CD14-positive monocyte (primary cell): Measurements from ENCODE around the gene AKR7A3. TPM values are rescaled to one million over a fixed set of nuclear protein-coding genes. Genes with fewer than 3 reads are reported as not detected.

Experiments
- DNase-seq, 3 donors: peaks; one replicate each; pipeline ENCODE4 v3.0.0-alpha.2; 2011 to 2022
- H2AFZ ChIP-seq: 2 replicates; pipeline ENCODE4 v1.6.0; 2012; ENCODE audit warnings: mild to moderate bottlenecking, low read depth, low read length, inconsistent platforms; ENCODE audit not compliant: insufficient read depth, poor library complexity, severe bottlenecking
- H3K27ac ChIP-seq, 2 donors: 1 replicate in 1 of 2; 2 replicates in 1 of 2; pipeline ENCODE4 v1.5.1; 2012 to 2013; ENCODE audit warnings: low read length in 2 of 2, control low read depth in 1 of 2, inconsistent platforms in 1 of 2, low read depth in 1 of 2, mild to moderate bottlenecking in 1 of 2
- H3K27me3 ChIP-seq, 2 donors: one replicate each; pipeline versions ENCODE4 v1.6.0 to v1.6.1; 2011 to 2013; ENCODE audit warnings: low read length in 2 of 2; ENCODE audit not compliant: control insufficient read depth in 2 of 2, insufficient read depth in 2 of 2
- H3K36me3 ChIP-seq, 2 donors: replicated peaks in 1 of 2; 1 replicate in 1 of 2; 2 replicates in 1 of 2; pipeline versions ENCODE4 v1.5.1 to v1.6.1; 2012 to 2013; ENCODE audit warnings: low read length in 2 of 2, control low read depth in 1 of 2, inconsistent platforms in 1 of 2, mild to moderate bottlenecking in 1 of 2; ENCODE audit not compliant: insufficient read depth in 2 of 2, control insufficient read depth in 1 of 2
- H3K4me1 ChIP-seq, 2 donors: 1 replicate in 1 of 2; 2 replicates in 1 of 2; pipeline versions ENCODE4 v1.5.1 to v1.6.1; 2012 to 2013; ENCODE audit warnings: low read length in 2 of 2, control low read depth in 1 of 2, inconsistent platforms in 1 of 2, mild to moderate bottlenecking in 1 of 2, moderate library complexity in 1 of 2; ENCODE audit not compliant: insufficient read depth in 2 of 2, control insufficient read depth in 1 of 2
- H3K4me2 ChIP-seq: replicated peaks from 2 replicates; pipeline ENCODE3; 2012; ENCODE audit warnings: low read length, moderate library complexity, mild to moderate bottlenecking; ENCODE audit not compliant: poor library complexity, severe bottlenecking; ENCODE audit errors: extremely low read depth
- H3K4me3 ChIP-seq, 3 experiments: fragments of 200-600 bp in 1 of 3; sonication (generic) in 1 of 3; replicated peaks in 1 of 3; 1 replicate in 2 of 3; 2 replicates in 1 of 3; pipeline ENCODE4 v1.5.1; 2011 to 2013; ENCODE audit warnings: low read length in 3 of 3, mild to moderate bottlenecking in 3 of 3, control low read depth in 2 of 3, low read depth in 2 of 3, inconsistent platforms in 1 of 3, moderate library complexity in 1 of 3
- H3K79me2 ChIP-seq: 2 replicates; pipeline ENCODE4 v1.6.0; 2012; ENCODE audit warnings: mild to moderate bottlenecking, control low read depth, inconsistent platforms, low read length, moderate library complexity; ENCODE audit not compliant: insufficient read depth
- H3K9ac ChIP-seq: 2 replicates; pipeline ENCODE4 v1.6.0; 2017; ENCODE audit warnings: low read length, mild to moderate bottlenecking; ENCODE audit not compliant: insufficient read depth, poor library complexity, severe bottlenecking
- H3K9me3 ChIP-seq, 2 donors: replicated peaks in 1 of 2; 1 replicate in 1 of 2; 2 replicates in 1 of 2; pipeline versions ENCODE4 v1.5.1 to v1.6.1; 2012 to 2013; ENCODE audit warnings: low read length in 2 of 2, control low read depth in 1 of 2; ENCODE audit not compliant: control insufficient read depth in 1 of 2, insufficient read depth in 1 of 2
- H4K20me1 ChIP-seq: 2 replicates; pipeline ENCODE4 v1.6.0; 2012; ENCODE audit warnings: mild to moderate bottlenecking, low read length, control low read depth, moderate library complexity; ENCODE audit not compliant: insufficient read depth
- H3K27ac Mint-ChIP-seq, 7 donors: one replicate each; pipeline ENCODE4 v1.8.0; 2020; ENCODE audit warnings: mild to moderate bottlenecking in 7 of 7, mixed read lengths in 7 of 7, moderate library complexity in 6 of 7, inconsistent platforms in 2 of 7
- H3K27me3 Mint-ChIP-seq, 3 donors: one replicate each; pipeline ENCODE4 v1.8.0; 2021 to 2022; ENCODE audit warnings: low read depth in 3 of 3, mild to moderate bottlenecking in 3 of 3, mixed read lengths in 3 of 3, moderate library complexity in 3 of 3, inconsistent platforms in 1 of 3
- H3K36me3 Mint-ChIP-seq, 2 donors: one replicate each; pipeline ENCODE4 v1.8.0; 2020; ENCODE audit warnings: mixed read lengths in 2 of 2, inconsistent platforms in 1 of 2, mild to moderate bottlenecking in 1 of 2
- H3K4me1 Mint-ChIP-seq: one replicate; pipeline ENCODE4 v1.8.0; 2020; ENCODE audit warnings: mild to moderate bottlenecking, mixed read lengths
- H3K4me3 Mint-ChIP-seq, 2 donors: one replicate each; pipeline ENCODE4 v1.8.0; 2020; ENCODE audit warnings: mild to moderate bottlenecking in 2 of 2, mixed read lengths in 2 of 2, moderate library complexity in 1 of 2
- H3K9me3 Mint-ChIP-seq, 7 donors: one replicate each; pipeline ENCODE4 v1.8.0; 2020 to 2022; ENCODE audit warnings: mixed read lengths in 7 of 7, mild to moderate bottlenecking in 6 of 7, moderate library complexity in 6 of 7, inconsistent platforms in 2 of 7
- WGBS: methylation state at CpG from one replicate; pipeline ENCODE4 v1.1.5; 2013; ENCODE audit warnings: missing lambda C conversion rate; ENCODE audit not compliant: insufficient coverage; 5-methylcytosine and 5-hydroxymethylcytosine counted together
- intact Hi-C, 2 donors: fragments of 100-400 bp; cut with micrococcal nuclease; formaldehyde crosslinking; loops; one replicate each; pipeline versions ENCODE4 v1.15.0 to v1.15.1; 2023
- polyA plus RNA-seq, 3 donors: library from polyadenylated mRNA; depleted of rRNA in 1 of 3; unstranded in 2 of 3; stranded (reverse) in 1 of 3; fragments of 300-500 nt in 2 of 3; fragments of >200 nt in 1 of 3; fragmentation: Illumina TruSeq in 2 of 3; gene quantifications; 1 replicate in 2 of 3; 2 replicates in 1 of 3; pipeline ENCODE4 v1.2.3, GENCODE V29; 2012 to 2021
- TF ChIP-seq, protein P1 (sequence below): fragments of 200-600 bp; IDR thresholded peaks from one replicate; pipeline ENCODE4 v1.8.0; 2022; ENCODE audit warnings: antibody characterized with exemption, mild to moderate bottlenecking

AKR7A3 gene
- polyA plus RNA-seq, 3 donors = 0.15 to 0.56 TPM; not detected in 1

DNA sequence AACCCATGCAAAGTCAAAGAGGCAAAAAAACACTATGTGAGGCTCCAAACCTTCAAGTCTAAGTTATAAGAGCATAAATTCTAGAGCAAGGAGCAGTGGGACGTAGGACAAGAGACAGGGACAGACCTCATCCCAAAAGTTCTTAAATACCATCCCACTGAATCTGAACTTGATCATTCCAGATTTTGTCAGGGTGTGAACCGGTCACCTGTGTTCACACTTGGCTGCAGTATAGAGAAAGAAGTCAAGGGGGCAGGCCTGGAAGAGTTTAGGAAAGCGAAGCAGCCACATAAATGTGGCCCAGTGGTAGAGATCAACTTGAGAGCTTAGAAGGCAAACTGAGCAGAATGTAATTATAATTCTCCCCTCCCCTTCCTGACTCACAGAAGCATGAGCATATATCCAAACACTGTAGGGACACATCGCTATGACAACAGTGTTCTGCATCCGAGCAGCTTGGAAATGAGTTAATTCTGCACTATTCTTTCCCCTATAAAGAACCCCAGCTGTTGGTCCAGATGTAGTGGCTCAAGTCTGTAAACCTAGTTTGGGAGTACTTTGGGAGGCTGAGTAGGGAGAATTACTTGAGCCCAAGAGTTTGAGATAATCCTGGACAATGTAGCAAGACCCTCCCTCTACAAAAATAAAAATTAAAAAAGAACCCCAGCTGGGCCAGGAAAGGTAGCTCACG lies 20.7 kb upstream of the AKR7A3 start:
- H4K20me1 ChIP-seq = peaks cover 13% of the 10 kb centered on the region
- peaks cover 30 to 33% of the 10 kb centered on the region in 2 donors for H3K4me1 ChIP-seq
- Mint-ChIP-seq H3K9me3 (peaks cover 0 to 3% (median 0%) of the 10 kb centered on the region in 7 donors), H3K36me3 (peaks cover 41 to 43% of the 10 kb centered on the region in 2 donors), H3K27me3 (peaks cover 0 to 4% (median 1%) of the 10 kb centered on the region in 3 donors), H3K4me1 (peaks cover 31% of the 10 kb centered on the region), H3K4me3 (no peak overlapping the region), H3K27ac (peak overlapping the region in 1 of 7 donors; percentile 0)
- H3K4me2 ChIP-seq = no peak overlapping the region
- 82% methylated on average over 5 of the region's 6 CpGs for WGBS
- no peaks in the 10 kb centered on the region for H3K9me3 ChIP-seq
- H3K4me3 ChIP-seq = no peak overlapping the region
- H3K27ac ChIP-seq = no peak overlapping the region
- peaks cover 39% of the 10 kb centered on the region for H3K79me2 ChIP-seq
- H2AFZ ChIP-seq = no peak overlapping the region
- intact Hi-C loops = no loop called here
- no peak overlapping the region for H3K9ac ChIP-seq
- H3K27me3 ChIP-seq = no peaks in the 10 kb centered on the region
- TF ChIP-seq, protein P1, sequence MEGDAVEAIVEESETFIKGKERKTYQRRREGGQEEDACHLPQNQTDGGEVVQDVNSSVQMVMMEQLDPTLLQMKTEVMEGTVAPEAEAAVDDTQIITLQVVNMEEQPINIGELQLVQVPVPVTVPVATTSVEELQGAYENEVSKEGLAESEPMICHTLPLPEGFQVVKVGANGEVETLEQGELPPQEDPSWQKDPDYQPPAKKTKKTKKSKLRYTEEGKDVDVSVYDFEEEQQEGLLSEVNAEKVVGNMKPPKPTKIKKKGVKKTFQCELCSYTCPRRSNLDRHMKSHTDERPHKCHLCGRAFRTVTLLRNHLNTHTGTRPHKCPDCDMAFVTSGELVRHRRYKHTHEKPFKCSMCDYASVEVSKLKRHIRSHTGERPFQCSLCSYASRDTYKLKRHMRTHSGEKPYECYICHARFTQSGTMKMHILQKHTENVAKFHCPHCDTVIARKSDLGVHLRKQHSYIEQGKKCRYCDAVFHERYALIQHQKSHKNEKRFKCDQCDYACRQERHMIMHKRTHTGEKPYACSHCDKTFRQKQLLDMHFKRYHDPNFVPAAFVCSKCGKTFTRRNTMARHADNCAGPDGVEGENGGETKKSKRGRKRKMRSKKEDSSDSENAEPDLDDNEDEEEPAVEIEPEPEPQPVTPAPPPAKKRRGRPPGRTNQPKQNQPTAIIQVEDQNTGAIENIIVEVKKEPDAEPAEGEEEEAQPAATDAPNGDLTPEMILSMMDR = no peak
- peaks cover 26 to 46% of the 10 kb centered on the region in 2 donors for H3K36me3 ChIP-seq
- DNase-seq = no peak

DNA sequence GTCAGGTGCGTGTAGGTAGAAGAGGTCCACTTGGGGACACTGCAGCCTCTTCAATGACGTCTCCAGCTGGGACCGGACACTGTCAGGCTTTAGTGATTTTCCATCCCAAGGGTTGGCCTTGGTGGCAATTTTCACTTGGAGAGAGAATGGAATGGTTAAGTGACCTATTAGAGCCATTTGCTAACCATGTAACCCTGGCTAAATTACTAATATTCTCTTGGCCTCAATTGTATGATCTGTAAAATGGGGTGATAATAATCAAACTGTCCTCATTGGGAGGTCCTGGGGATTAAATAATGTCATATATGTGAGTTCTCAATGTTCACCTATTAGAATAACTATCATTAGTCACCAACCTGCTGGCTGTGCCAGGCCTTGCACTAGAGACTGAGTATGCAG lies 19.9 kb upstream of the AKR7A3 start:
- peaks cover 32% of the 10 kb centered on the region for H3K79me2 ChIP-seq
- no peak overlapping the region for H3K4me2 ChIP-seq
- Mint-ChIP-seq H3K4me1 (peaks cover 24% of the 10 kb centered on the region), H3K36me3 (peaks cover 48 to 50% of the 10 kb centered on the region in 2 donors), H3K9me3 (peaks cover 0 to 3% (median 0%) of the 10 kb centered on the region in 7 donors), H3K27me3 (peaks cover 0 to 4% (median 1%) of the 10 kb centered on the region in 3 donors), H3K4me3 (no peak overlapping the region), H3K27ac (peak overlapping the region in 2 of 7 donors; percentile 46 to 50)
- peaks cover 32 to 54% of the 10 kb centered on the region in 2 donors for H3K36me3 ChIP-seq
- no peaks in the 10 kb centered on the region for H3K27me3 ChIP-seq
- TF ChIP-seq, protein P1 = no peak
- H3K9me3 ChIP-seq = no peaks in the 10 kb centered on the region
- H4K20me1 ChIP-seq = peaks cover 5% of the 10 kb centered on the region
- intact Hi-C loops = no loop called here
- H3K4me1 ChIP-seq = peaks cover 22 to 26% of the 10 kb centered on the region in 2 donors
- no peak overlapping the region for H3K27ac ChIP-seq
- WGBS = 100% methylated on average over 3 of the region's 3 CpGs
- H2AFZ ChIP-seq = no peak overlapping the region
- no peak for DNase-seq
- H3K4me3 ChIP-seq = no peak overlapping the region
- no peak overlapping the region for H3K9ac ChIP-seq
